K562 (cell line): ENCODE data around the gene IL11. TPM values are rescaled to one million over a fixed set of nuclear protein-coding genes. Genes with fewer than 3 reads are reported as not detected.

ENCODE experiments used
- ATAC-seq: fragments of 200-7000 bp; cut with Tn5 transposase; 3 replicates; pipeline ENCODE4 v1.9.1; 2020; ENCODE audit warnings: moderate library complexity
- BruUV-seq: library from RNA; stranded (reverse); fragments of 400-500 nt; replicated peaks from 2 replicates; lab custom pipeline; 2021; lab: Mats Ljungman, UMichigan
- CTCF ChIA-PET: fragments of 300-600 bp; formaldehyde crosslinking; extraction: SDS; loops from one replicate; lab custom pipeline; 2021; ENCODE audit warnings: low intra/inter-chr PET ratio; lab: Yijun Ruan, JAX
- POLR2A ChIA-PET: fragments of 300-600, 350-650 bp; sonication (Branson Sonifier 250); formaldehyde crosslinking; extraction: SDS; loops from one replicate; lab custom pipeline; 2021; ENCODE audit warnings: antibody characterized with exemption, inconsistent platforms; lab: Yijun Ruan, JAX
- DNase-seq, 4 experiments: peaks; one replicate each; pipeline versions ENCODE4 v3.0.0 to v3.0.0-alpha.2; 2011 to 2018; ENCODE audit warnings: low spot score in 3 of 4, mixed read lengths in 3 of 4; ENCODE audit errors: extremely low read depth in 1 of 4
- FAIRE-seq: peaks from 2 replicates; lab custom pipeline; 2011; peaks lifted over from hg19 to GRCh38; lab: Jason Lieb, UNC
- H2AFZ ChIP-seq: 2 replicates; pipeline ENCODE4 v1.6.0; 2011; ENCODE audit warnings: low read depth, low read length, control low read depth, inconsistent platforms
- H3K27ac ChIP-seq: fragments of 200-600 bp; 3 replicates; pipeline ENCODE4 v1.8.0; 2011; ENCODE audit warnings: low read depth, mild to moderate bottlenecking, control low read depth, inconsistent platforms, low read length, moderate library complexity, mixed read lengths; ENCODE audit errors: extremely low read depth
- H3K27me3 ChIP-seq, 2 experiments: fragments of 300-600 bp in 1 of 2; 2 replicates in 1 of 2; 3 replicates in 1 of 2; pipeline versions ENCODE4 v1.6.0 to v1.8.0; 2011; ENCODE audit warnings: inconsistent platforms in 2 of 2, low read length in 2 of 2, mild to moderate bottlenecking in 1 of 2, mixed read lengths in 1 of 2, moderate library complexity in 1 of 2; ENCODE audit not compliant: control insufficient read depth in 2 of 2, insufficient read depth in 2 of 2
- H3K36me3 ChIP-seq: fragments of 300-600 bp; 3 replicates; pipeline ENCODE4 v1.8.0; 2011; ENCODE audit warnings: mild to moderate bottlenecking, low read length, inconsistent platforms; ENCODE audit not compliant: control insufficient read depth, insufficient read depth
- H3K4me1 ChIP-seq, 2 experiments: fragments of 200-600 bp in 1 of 2; replicated peaks in 1 of 2; 2 replicates in 1 of 2; 3 replicates in 1 of 2; pipeline versions ENCODE4 v1.5.1 to v1.8.0; 2011; ENCODE audit warnings: inconsistent platforms in 2 of 2, low read length in 2 of 2, mild to moderate bottlenecking in 1 of 2, mixed read lengths in 1 of 2, moderate library complexity in 1 of 2; ENCODE audit not compliant: control insufficient read depth in 2 of 2, insufficient read depth in 2 of 2
- H3K4me2 ChIP-seq: 2 replicates; pipeline ENCODE4 v1.6.1; 2011; ENCODE audit warnings: low read length, control low read depth, inconsistent platforms, mixed read lengths; ENCODE audit not compliant: insufficient read depth
- H3K4me3 ChIP-seq: fragments of 200-600 bp; sonication (generic), shearing (Covaris generic); 2 replicates; pipeline ENCODE4 v1.5.1; 2016; ENCODE audit warnings: control low read depth, inconsistent platforms
- H3K79me2 ChIP-seq: fragments of 200-600 bp; 3 replicates; pipeline ENCODE4 v1.8.0; 2011; ENCODE audit warnings: low read length, inconsistent platforms; ENCODE audit not compliant: control insufficient read depth, insufficient read depth
- H3K9ac ChIP-seq, 2 experiments: 2 replicates each; pipeline versions ENCODE4 v1.6.0 to v1.6.1; 2011; ENCODE audit warnings: low read depth in 2 of 2, low read length in 2 of 2, control low read depth in 1 of 2, inconsistent platforms in 1 of 2, mild to moderate bottlenecking in 1 of 2, mixed read lengths in 1 of 2; ENCODE audit not compliant: insufficient read depth in 1 of 2
- H3K9me1 ChIP-seq: one replicate; pipeline ENCODE4 v1.6.0; 2011; ENCODE audit warnings: inconsistent platforms, mild to moderate bottlenecking, low read length, moderate library complexity; ENCODE audit not compliant: control insufficient read depth, insufficient read depth
- H3K9me3 ChIP-seq: replicated peaks from 2 replicates; pipeline ENCODE4 v1.5.1; 2011; ENCODE audit warnings: low read depth, low read length, inconsistent platforms; ENCODE audit not compliant: control insufficient read depth, insufficient read depth
- H4K20me1 ChIP-seq: replicated peaks from 2 replicates; pipeline ENCODE4 v1.6.1; 2011; ENCODE audit warnings: low read length, inconsistent platforms, mixed read lengths; ENCODE audit not compliant: control insufficient read depth, insufficient read depth
- ARID2 ChIP-seq: fragments of 450-650 bp; IDR thresholded peaks from 2 replicates; pipeline ENCODE4 v1.6.1; 2017; ENCODE audit warnings: antibody characterized with exemption, mild to moderate bottlenecking
- CBFA2T2 ChIP-seq: fragments of 450-650 bp; conservative IDR thresholded peaks from 2 replicates; pipeline ENCODE4 v1.6.1; 2017; ENCODE audit warnings: mild to moderate bottlenecking
- CBX3 ChIP-seq, 2 experiments: IDR thresholded peaks; 1 replicate in 1 of 2; 2 replicates in 1 of 2; pipeline ENCODE4 v1.6.1; 2012; ENCODE audit warnings: inconsistent platforms in 2 of 2, low read length in 2 of 2, borderline replicate concordance in 1 of 2, control low read depth in 1 of 2
- EHMT2 ChIP-seq: fragments of 450-650 bp; IDR thresholded peaks from 2 replicates; pipeline ENCODE4 v1.6.1; 2018; ENCODE audit warnings: antibody characterized with exemption
- HNRNPH1 ChIP-seq: fragments of 200-400 bp; formaldehyde crosslinking; optimal IDR thresholded peaks from 2 replicates; pipeline ENCODE3; 2017; ENCODE audit warnings: low read depth, mild to moderate bottlenecking, low read length, moderate library complexity
- HNRNPUL1 ChIP-seq: fragments of 200-400 bp; formaldehyde crosslinking; IDR thresholded peaks from 2 replicates; pipeline ENCODE4 v1.6.1; 2017; ENCODE audit warnings: low read length
- JUN ChIP-seq, 2 experiments: sonication (generic) in 1 of 2; formaldehyde crosslinking in 1 of 2; IDR thresholded peaks; 2 replicates each; pipeline versions ENCODE4 v1.6.1 to v1.8.0; 2012 to 2022; ENCODE audit warnings: borderline replicate concordance in 2 of 2, mild to moderate bottlenecking in 2 of 2, improper control_type of control experiment in 1 of 2, low read depth in 1 of 2, low read length in 1 of 2, missing genetic modification reagents in 1 of 2
- MEF2A ChIP-seq: IDR thresholded peaks from 2 replicates; pipeline ENCODE4 v1.6.1; 2011; ENCODE audit warnings: low read depth, mild to moderate bottlenecking, low read length, moderate library complexity; ENCODE audit not compliant: control insufficient read depth
- RFX7 ChIP-seq: fragments of 250-450 bp; sonication (Bioruptor Pico); IDR thresholded peaks from 2 replicates; pipeline ENCODE4 v1.5.1; 2021; ENCODE audit warnings: mild to moderate bottlenecking
- RNF2 ChIP-seq: sonication (generic); IDR thresholded peaks from 2 replicates; pipeline ENCODE4 v1.6.1; 2016
- SRSF1 ChIP-seq: fragments of 200-400 bp; formaldehyde crosslinking; IDR thresholded peaks from 2 replicates; pipeline ENCODE4 v1.6.1; 2017; ENCODE audit warnings: mild to moderate bottlenecking, low read depth, low read length, moderate library complexity
- STAT5B ChIP-seq: fragments of 250-450 bp; sonication (Bioruptor Pico); IDR thresholded peaks from 2 replicates; pipeline ENCODE4 v1.8.0; 2021; ENCODE audit warnings: mild to moderate bottlenecking, inconsistent platforms
- TAF15 ChIP-seq: fragments of 200-400 bp; formaldehyde crosslinking; IDR thresholded peaks from 2 replicates; pipeline ENCODE4 v1.6.1; 2017; ENCODE audit warnings: mild to moderate bottlenecking, low read depth, low read length, moderate library complexity
- TOE1 ChIP-seq, 2 experiments: fragments of 450-650 bp in 1 of 2; sonication (generic) in 1 of 2; formaldehyde crosslinking in 1 of 2; IDR thresholded peaks; 2 replicates each; pipeline versions ENCODE4 v1.7.1 to v1.8.0; 2016 to 2022; ENCODE audit warnings: borderline replicate concordance in 2 of 2, mild to moderate bottlenecking in 2 of 2, antibody characterized with exemption in 1 of 2, inconsistent platforms in 1 of 2, low read depth in 1 of 2, missing genetic modification reagents in 1 of 2, moderate library complexity in 1 of 2
- ZBTB9 ChIP-seq: fragments of 450-650 bp; formaldehyde crosslinking; IDR thresholded peaks from 2 replicates; pipeline ENCODE4 v1.4.0; 2020; ENCODE audit warnings: mild to moderate bottlenecking, moderate library complexity
- ZFP91 ChIP-seq: sonication (generic); formaldehyde crosslinking; IDR thresholded peaks from 2 replicates; pipeline ENCODE4 v1.8.0; 2022; ENCODE audit warnings: mild to moderate bottlenecking, missing genetic modification reagents
- ZNF140 ChIP-seq: fragments of 250-450 bp; sonication (Bioruptor Pico); IDR thresholded peaks from 2 replicates; pipeline ENCODE4 v1.8.0; 2021; ENCODE audit warnings: moderate library complexity, mild to moderate bottlenecking, inconsistent platforms
- ZNF280B ChIP-seq: fragments of 250-450 bp; sonication (Bioruptor Pico); IDR thresholded peaks from 2 replicates; pipeline ENCODE4 v1.5.1; 2021; ENCODE audit warnings: mild to moderate bottlenecking
- ZNF77 ChIP-seq: fragments of 250-450 bp; sonication (Bioruptor Pico); IDR thresholded peaks from 2 replicates; pipeline ENCODE4 v1.5.0; 2020
- WGBS: fragments of 100-300 bp; shearing (Covaris generic); methylation state at CpG from one replicate; pipeline ENCODE4 v1.1.6; 2016; ENCODE audit warnings: low coverage, mixed read lengths; ENCODE audit not compliant: insufficient coverage; ENCODE audit errors: missing lambda C conversion rate; 5-methylcytosine and 5-hydroxymethylcytosine counted together
- in situ Hi-C: fragments of 300-500 bp; cut with MboI; formaldehyde crosslinking; loops from 4 replicates; pipeline ENCODE4 v1.15.0; 2018; ENCODE audit warnings: inconsistent platforms, mixed read lengths
- intact Hi-C: fragments of 100-400 bp; cut with micrococcal nuclease; formaldehyde crosslinking; loops from 2 replicates; pipeline ENCODE4 v1.14.2; 2022
- polyA plus RNA-seq, 8 experiments: library from polyadenylated mRNA; depleted of rRNA in 4 of 8; stranded (reverse) in 5 of 8; unstranded in 3 of 8; fragments of >200 nt; fragmentation: Nextera tagmentation in 2 of 8; fragmentation: Illumina TruSeq in 1 of 8; extraction: Ambion mirVana in 2 of 8; extraction: Trizol in 1 of 8; gene quantifications; 2 replicates each; pipeline versions ENCODE4 v1.2.1 to v1.2.3, GENCODE V29; 2011 to 2014; ENCODE audit warnings: inconsistent platforms in 1 of 8, missing spikeins in 1 of 8
- total RNA-seq, 7 experiments: library from RNA; depleted of rRNA in 6 of 7; stranded (reverse); fragments of >200 nt in 6 of 7; fragmentation: Illumina TruSeq in 2 of 7; extraction: Trizol in 2 of 7; gene quantifications; 2 replicates each; pipeline versions ENCODE4 v1.2.1 to v1.2.3, GENCODE V29; 2011 to 2021; ENCODE audit warnings: low replicate concordance in 1 of 7

Gene IL11
- total and polyA plus RNA-seq, 9 of the 15 experiments (the other 6 are each of a cell fraction or from before 2014, with no cell fraction given), result 0.04 to 0.42 (median 0.06) TPM; not detected in 6

- H3K27ac ChIP-seq, result no peak overlapping the region
- intact Hi-C loops, result loop anchor here (10.0 kb wide), 1 partner anchor 325 kb away; no protein-coding TSS in a partner anchor
- no peak for TF ChIP-seq TOE1 (IDR thresholded peaks at IDR 0.05; ENCODE audit: borderline replicate concordance)
- TF ChIP-seq TOE1 (CRISPR knock-in tag; IDR thresholded peaks at IDR 0.05; ENCODE audit: borderline replicate concordance, low read depth), result no peak
- no peak for TF ChIP-seq MEF2A
- TF ChIP-seq ZNF280B (CRISPR knock-in tag), result no peak
- no peak for TF ChIP-seq JUN (IDR thresholded peaks at IDR 0.05; ENCODE audit: borderline replicate concordance, low read depth, low read length)
- no peak for TF ChIP-seq JUN (CRISPR knock-in tag; IDR thresholded peaks at IDR 0.05; ENCODE audit: borderline replicate concordance)
- TF ChIP-seq ZFP91, result no peak
- TF ChIP-seq TAF15, result no peak
- no peak for TF ChIP-seq ZBTB9 (CRISPR knock-in tag)
- TF ChIP-seq CBX3 (IDR thresholded peaks at IDR 0.05; ENCODE audit: borderline replicate concordance in 1 of 2, low read length in 2 of 2), result 0 out of 3 replicates have a peak, but pooled peaks of 1 of the 2 experiments have one; percentile 20
- TF ChIP-seq ZNF77, result no peak
- 0 out of 2 replicates have a peak, but pooled peaks have one; percentile 10 for TF ChIP-seq CBFA2T2
- TF ChIP-seq HNRNPH1, result no peak
- 0 out of 2 replicates have a peak, but pooled peaks have one; percentile 9 for TF ChIP-seq EHMT2
- TF ChIP-seq RFX7, result no peak
- TF ChIP-seq HNRNPUL1, result no peak
- no peak for TF ChIP-seq SRSF1
- TF ChIP-seq STAT5B (CRISPR knock-in tag), result no peak
- TF ChIP-seq ZNF140 (CRISPR knock-in tag), result no peak
- no peak for TF ChIP-seq ARID2
- no peak for TF ChIP-seq RNF2
Measured at GRCh38 chr19:55410168-55410567, 39.9 kb upstream of the IL11 start.

More at GRCh38 chr19:55410168-55410567, 39.9 kb upstream of the IL11 start:
- FAIRE-seq, result no peak
- Histone ChIP-seq H3K4me3 (no peak overlapping the region), H2AFZ (no peak overlapping the region), H3K79me2 (peaks cover 25% of the 10 kb centered on the region), H3K27me3 (no peaks in the 10 kb centered on the region), H4K20me1 (peaks cover 17% of the 10 kb centered on the region), H3K4me1 (peaks cover 19 to 31% of the 10 kb centered on the region in 2 experiments), H3K9me1 (peaks cover 6% of the 10 kb centered on the region), H3K9ac (no peak overlapping the region), H3K9me3 (peaks cover 18% of the 10 kb centered on the region), H3K4me2 (no peak overlapping the region), H3K36me3 (peaks cover 18% of the 10 kb centered on the region)
- in situ Hi-C loops, result no loop called here
- WGBS, result 35% methylated on average over 2 of the region's 2 CpGs
- ChIA-PET CTCF (interaction anchor here (1.1 kb wide), 1 partner anchor 94 kb away, joined by 3 read pairs; no protein-coding TSS in a partner anchor), POLR2A (no interaction called here)
- no peak for DNase-seq
- no TSS peak for BruUV-seq
- ATAC-seq, result no peak
